GM12878 (cell line): ENCODE results near the gene TNPO2. TPM values are rescaled to one million over a fixed set of nuclear protein-coding genes. Genes with fewer than 3 reads are reported as not detected.

ENCODE experiments used
- ATAC-seq: fragments of 200-7000 bp; cut with Tn5 transposase; 3 replicates; pipeline ENCODE4 v1.9.1; 2020; ENCODE audit warnings: mild to moderate bottlenecking, moderate library complexity
- BruUV-seq: library from RNA; stranded (reverse); fragments of 400-500 nt; replicated peaks from 2 replicates; lab custom pipeline; 2021; lab: Mats Ljungman, UMichigan
- CTCF ChIA-PET: fragments of 300-600 bp; sonication (Branson Sonifier 250); formaldehyde crosslinking; extraction: SDS; loops from one replicate; lab custom pipeline; 2021; ENCODE audit warnings: inconsistent platforms; lab: Yijun Ruan, JAX
- POLR2A ChIA-PET: fragments of 350-600 bp; formaldehyde crosslinking; extraction: SDS; loops from one replicate; lab custom pipeline; 2021; ENCODE audit warnings: inconsistent platforms; lab: Charles Lee
- RAD21 ChIA-PET: fragments of 300-600 bp; sonication (Branson Sonifier 250); formaldehyde crosslinking; loops from one replicate; lab custom pipeline; 2023; ENCODE audit warnings: antibody characterized with exemption; ENCODE audit not compliant: unreplicated experiment; lab: Charles Lee
- SMC1A ChIA-PET: fragments of 300-600 bp; sonication (Branson Sonifier 250); formaldehyde crosslinking; loops from one replicate; lab custom pipeline; 2023; ENCODE audit not compliant: unreplicated experiment, uncharacterized antibody; lab: Charles Lee
- DNase-seq: peaks from one replicate; pipeline ENCODE4 v3.0.0-alpha.2; 2011; ENCODE audit warnings: low read depth, low spot score
- FAIRE-seq: peaks from 3 replicates; lab custom pipeline; 2011; peaks lifted over from hg19 to GRCh38; lab: Jason Lieb, UNC
- H2AFZ ChIP-seq: 2 replicates; pipeline ENCODE4 v1.6.0; 2011; ENCODE audit warnings: low read depth, low read length, control low read depth; ENCODE audit not compliant: control insufficient read depth
- H3K27ac ChIP-seq: 2 replicates; pipeline ENCODE4 v1.5.1; 2011; ENCODE audit warnings: control low read depth; ENCODE audit not compliant: control insufficient read depth, insufficient read depth
- H3K27me3 ChIP-seq, 2 experiments: replicated peaks in 1 of 2; 2 replicates each; pipeline versions ENCODE4 v1.6.0 to v1.6.1; 2011; ENCODE audit warnings: low read length in 1 of 2; ENCODE audit not compliant: control insufficient read depth in 2 of 2, insufficient read depth in 2 of 2
- H3K36me3 ChIP-seq, 2 experiments: 2 replicates each; pipeline ENCODE4 v1.5.1; 2011; ENCODE audit warnings: low read length in 1 of 2; ENCODE audit not compliant: control insufficient read depth in 2 of 2, insufficient read depth in 2 of 2
- H3K4me1 ChIP-seq: 2 replicates; pipeline ENCODE4 v1.6.1; 2011; ENCODE audit warnings: mild to moderate bottlenecking, low read length, moderate library complexity, mixed read lengths; ENCODE audit not compliant: control insufficient read depth, insufficient read depth
- H3K4me2 ChIP-seq: 2 replicates; pipeline ENCODE4 v1.6.0; 2011; ENCODE audit warnings: control low read depth; ENCODE audit not compliant: control insufficient read depth, insufficient read depth
- H3K4me3 ChIP-seq: fragments of 200-600 bp; sonication (generic); 2 replicates; pipeline ENCODE4 v1.5.1; 2016
- H3K79me2 ChIP-seq: 2 replicates; pipeline ENCODE4 v1.6.0; 2011; ENCODE audit warnings: low read length; ENCODE audit not compliant: control insufficient read depth, insufficient read depth
- H3K9ac ChIP-seq: 2 replicates; pipeline ENCODE4 v1.8.0; 2011; ENCODE audit warnings: low read length, control low read depth, mixed read lengths; ENCODE audit not compliant: control insufficient read depth, insufficient read depth
- H3K9me3 ChIP-seq: replicated peaks from 3 replicates; pipeline ENCODE4 v1.5.1; 2011; ENCODE audit warnings: mild to moderate bottlenecking, low read length; ENCODE audit not compliant: control insufficient read depth, insufficient read depth
- H4K20me1 ChIP-seq: 2 replicates; pipeline ENCODE4 v1.6.0; 2011; ENCODE audit not compliant: control insufficient read depth, insufficient read depth
- BACH1 ChIP-seq: fragments of 450-650 bp; IDR thresholded peaks from 2 replicates; pipeline ENCODE4 v1.6.1; 2017; ENCODE audit warnings: mild to moderate bottlenecking, borderline replicate concordance
- BHLHE40 ChIP-seq, 2 experiments: fragments of 450-650 bp in 1 of 2; IDR thresholded peaks; 2 replicates each; pipeline ENCODE4 v1.6.1; 2011 to 2017; ENCODE audit warnings: low read depth in 2 of 2, borderline replicate concordance in 1 of 2, improper control_type of control experiment in 1 of 2, low read length in 1 of 2, mild to moderate bottlenecking in 1 of 2
- CBFB ChIP-seq: IDR thresholded peaks from 2 replicates; pipeline ENCODE4 v1.6.1; 2016; ENCODE audit warnings: antibody characterized with exemption, low read depth
- CREM ChIP-seq: IDR thresholded peaks from 2 replicates; pipeline ENCODE4 v1.6.1; 2014; ENCODE audit warnings: antibody characterized with exemption, low read depth
- DPF2 ChIP-seq: fragments of 450-650 bp; IDR thresholded peaks from 2 replicates; pipeline ENCODE4 v1.6.1; 2017; ENCODE audit warnings: mild to moderate bottlenecking
- EGR1 ChIP-seq, 2 experiments: IDR thresholded peaks; 1 replicate in 1 of 2; 2 replicates in 1 of 2; pipeline ENCODE4 v1.6.1; 2011 to 2012; ENCODE audit warnings: low read depth in 2 of 2, low read length in 2 of 2, borderline replicate concordance in 1 of 2, mild to moderate bottlenecking in 1 of 2, moderate library complexity in 1 of 2
- GATAD2B ChIP-seq: fragments of 450-650 bp; conservative IDR thresholded peaks from 2 replicates; pipeline ENCODE4 v1.6.1; 2017; ENCODE audit warnings: low read depth, mild to moderate bottlenecking, moderate library complexity
- IKZF1 ChIP-seq: fragments of 450-650 bp; conservative IDR thresholded peaks from 2 replicates; pipeline ENCODE4 v1.6.1; 2017; ENCODE audit warnings: antibody characterized with exemption, mild to moderate bottlenecking
- IKZF2 ChIP-seq, 2 experiments: fragments of 450-650 bp; IDR thresholded peaks; 2 replicates each; pipeline ENCODE4 v1.6.1; 2017; ENCODE audit warnings: mild to moderate bottlenecking in 2 of 2, moderate library complexity in 2 of 2
- NFYB ChIP-seq: IDR thresholded peaks from 2 replicates; pipeline ENCODE4 v1.6.1; 2011; ENCODE audit warnings: low read depth, mild to moderate bottlenecking, low read length, improper control_type of control experiment, moderate library complexity; ENCODE audit not compliant: insufficient read depth
- PML ChIP-seq: IDR thresholded peaks from 2 replicates; pipeline ENCODE4 v1.6.1; 2012; ENCODE audit warnings: low read length, inconsistent platforms
- POLR2A ChIP-seq: IDR thresholded peaks from 2 replicates; pipeline ENCODE4 v1.6.1; 2011; ENCODE audit warnings: low read depth, mild to moderate bottlenecking, low read length
- POLR2AphosphoS5 ChIP-seq: IDR thresholded peaks from 2 replicates; pipeline ENCODE4 v1.6.1; 2011; ENCODE audit warnings: mild to moderate bottlenecking, low read length, inconsistent platforms
- SMAD1 ChIP-seq: fragments of 450-650 bp; IDR thresholded peaks from 2 replicates; pipeline ENCODE4 v1.6.1; 2018; ENCODE audit warnings: mild to moderate bottlenecking, low read depth; ENCODE audit not compliant: partially characterized antibody
- SRF ChIP-seq, 2 experiments: IDR thresholded peaks; 2 replicates each; pipeline ENCODE4 v1.6.1; 2011; ENCODE audit warnings: low read depth in 2 of 2, low read length in 2 of 2, mild to moderate bottlenecking in 1 of 2, moderate library complexity in 1 of 2
- TAF1 ChIP-seq: IDR thresholded peaks from 2 replicates; pipeline ENCODE4 v1.6.1; 2011; ENCODE audit warnings: mild to moderate bottlenecking, low read depth, low read length, borderline replicate concordance
- YY1 ChIP-seq: IDR thresholded peaks from 2 replicates; pipeline ENCODE4 v1.6.1; 2011; ENCODE audit warnings: low read depth, mild to moderate bottlenecking, low read length
- ZNF24 ChIP-seq: fragments of 450-650 bp; IDR thresholded peaks from 2 replicates; pipeline ENCODE4 v1.6.1; 2017; ENCODE audit warnings: antibody characterized with exemption, mild to moderate bottlenecking
- WGBS: methylation state at CpG from one replicate; pipeline ENCODE4 v1.1.6; 2016; ENCODE audit warnings: low lambda C conversion rate; ENCODE audit not compliant: insufficient replicate concordance, insufficient coverage; ENCODE audit errors: missing lambda C conversion rate; 5-methylcytosine and 5-hydroxymethylcytosine counted together
- in situ Hi-C: fragments of 300-500 bp; cut with MboI; formaldehyde crosslinking; loops from 9 replicates; pipeline ENCODE4 v1.14.3; 2018; ENCODE audit warnings: mixed read lengths
- intact Hi-C: fragments of 100-400 bp; cut with micrococcal nuclease; formaldehyde crosslinking; loops from one replicate; pipeline ENCODE4 v1.14.2; 2022; ENCODE audit not compliant: unreplicated experiment
- polyA plus RNA-seq, 11 experiments: library from polyadenylated mRNA; depleted of rRNA in 4 of 11; unstranded in 6 of 11; stranded (reverse) in 5 of 11; fragments of >200 nt; fragmentation: Nextera tagmentation in 4 of 11; fragmentation: Illumina TruSeq in 1 of 11; extraction: Ambion mirVana in 4 of 11; extraction: Trizol in 1 of 11; gene quantifications; 1 replicate in 1 of 11; 2 replicates in 10 of 11; pipeline versions ENCODE4 v1.2.1 to v1.2.3, GENCODE V29; 2011 to 2016; ENCODE audit warnings: inconsistent platforms in 2 of 11, missing spikeins in 2 of 11, low read depth in 1 of 11
- total RNA-seq, 4 experiments: library from RNA; depleted of rRNA in 3 of 4; stranded (reverse); fragments of >200 nt in 3 of 4; fragmentation: Illumina TruSeq in 1 of 4; extraction: Trizol in 1 of 4; gene quantifications; 2 replicates each; pipeline versions ENCODE4 v1.2.1 to v1.2.3, GENCODE V29; 2013 to 2021
- TF ChIP-seq, protein P1 (sequence below): fragments of 450-650 bp; IDR thresholded peaks from 2 replicates; pipeline ENCODE4 v1.6.1; 2016; ENCODE audit warnings: mild to moderate bottlenecking
- TF ChIP-seq, protein P2 (sequence below): fragments of 450-650 bp; conservative IDR thresholded peaks from 2 replicates; pipeline ENCODE4 v1.6.1; 2017; ENCODE audit warnings: mild to moderate bottlenecking, moderate library complexity

Gene TNPO2
- total and polyA plus RNA-seq, 10 of the 15 experiments (the other 5 are each of a cell fraction or from before 2014, with no cell fraction given), result 5.5 to 99.7 (median 29.6) TPM

DNA sequence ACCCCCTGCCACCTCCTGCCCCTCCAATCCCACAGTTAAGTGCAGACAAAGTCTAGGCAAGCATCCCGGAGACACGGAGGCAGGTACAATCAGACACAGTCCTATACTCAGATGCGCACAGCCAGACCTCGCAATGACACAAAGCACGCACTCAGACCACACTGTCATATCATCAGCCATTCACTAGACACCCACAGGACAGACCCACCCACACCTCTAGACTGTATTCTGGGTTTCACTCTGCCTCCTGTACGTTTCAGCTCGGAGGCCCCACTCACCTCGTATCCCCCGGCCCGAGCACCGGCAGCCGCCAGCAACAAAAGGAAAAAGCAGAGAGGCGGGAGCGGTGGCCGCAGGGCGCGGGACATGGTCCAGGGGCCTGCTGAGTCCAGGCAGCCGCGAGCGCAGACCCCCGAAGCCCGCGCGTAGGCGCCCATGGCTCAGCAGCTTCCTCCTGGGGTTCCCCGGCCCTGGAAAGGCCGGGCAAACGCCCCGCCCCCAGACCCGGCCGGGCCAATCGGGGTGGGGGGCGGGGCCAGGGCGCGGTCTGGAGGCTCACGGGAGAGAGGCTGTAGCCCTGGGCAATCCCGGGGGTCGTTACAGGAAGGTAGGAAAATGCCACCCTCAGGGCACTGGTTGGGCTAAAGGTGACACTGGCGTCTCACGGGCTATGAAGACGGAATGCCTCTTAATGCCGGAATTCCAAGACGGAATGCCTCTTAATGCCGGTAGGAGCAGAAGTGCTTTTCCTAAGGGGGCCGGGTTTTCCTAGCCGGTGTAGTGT, 57.3 kb downstream of the TNPO2 start, which contains the start of the genes MAN2B1 and WDR83:
TSS of gene MAN2B1 (minus strand) at position 478 of the 784 bp plus-strand sequence. CDS start at position 437, 41 bp downstream.
TSS of gene WDR83 (plus strand) at position 543 of the 784 bp plus-strand sequence. CDS start 2,984 bp downstream, outside the sequence.
- ChIA-PET CTCF (interaction anchor here (0.6 to 1.9 kb wide), 6 partner anchors 11 to 1008 kb away, joined by 3 to 13 read pairs (median 6); no protein-coding TSS in a partner anchor), SMC1A (interaction anchor here (1.6 to 2.4 kb wide), 3 partner anchors 53 to 102 kb away, joined by 6 to 10 read pairs (median 8); partner anchors contain the start of genes ZNF490 and ZNF791), POLR2A (interaction anchor here (0.6 to 2.3 kb wide), 9 partner anchors 8 to 126 kb away, joined by 3 to 15 read pairs (median 3); partner anchors contain the start of genes DHPS, TNPO2 and ZNF791), RAD21 (interaction anchor here (0.8 to 1.8 kb wide), 6 partner anchors 53 to 743 kb away, joined by 3 to 9 read pairs (median 4); partner anchors contain the start of genes GET3, ZNF490 and ZNF791)
- ATAC-seq, result peak; percentile 83
- H3K27me3 ChIP-seq, result no peaks in the 10 kb centered on the region
- peaks cover 16 to 17% of the 10 kb centered on the region in 2 experiments for H3K36me3 ChIP-seq
- H3K27ac ChIP-seq, result peak within 1 kb of the TSS; percentile 92
- FAIRE-seq, result peak; percentile 68
- intact Hi-C loops, result no loop called here
- H4K20me1 ChIP-seq, result no peaks in the 10 kb centered on the region
- H3K9me3 ChIP-seq, result no peaks in the 10 kb centered on the region
- no TSS peak for BruUV-seq
- in situ Hi-C loops, result no loop called here
- H3K9ac ChIP-seq, result peak within 1 kb of the TSS; percentile 81
- H3K4me3 ChIP-seq, result peak within 1 kb of the TSS; percentile 91
- peaks cover 52% of the 10 kb centered on the region for H3K79me2 ChIP-seq
- peak within 1 kb of the TSS; percentile 99 for H3K4me2 ChIP-seq
- peaks cover 30% of the 10 kb centered on the region for H3K4me1 ChIP-seq
- WGBS, result under 1% methylated on average over 46 of the region's 46 CpGs
- DNase-seq, result no peak
- peak within 1 kb of the TSS; percentile 73 for H2AFZ ChIP-seq
- TF ChIP-seq PML (peak; percentile 36; the same call in 1 of the 2 replicates), TAF1 (peak; percentile 66; the same call in 1 of the 2 replicates), YY1 (peak; percentile 69; the same call in 1 of the 2 replicates), ZNF24 (no peak), POLR2AphosphoS5 (peak; percentile 61), SMAD1 (no peak), IKZF1 (peak; percentile 69), DPF2 (peak; percentile 52; the same call in 1 of the 2 replicates), SRF (IDR thresholded peaks at IDR 0.05; ENCODE audit: low read depth in 2 of 2, low read length in 2 of 2) (0 out of 4 replicates have a peak, but pooled peaks of 1 of the 2 experiments have one; percentile 39), CREM (0 out of 2 replicates have a peak, but pooled peaks have one; percentile 20), CBFB (peak; percentile 24; the same call in 1 of the 2 replicates), POLR2A (peak; percentile 80), BACH1 (peak; percentile 11; the same call in 1 of the 2 replicates), BHLHE40 (IDR thresholded peaks at IDR 0.05; ENCODE audit: borderline replicate concordance in 1 of 2, low read depth in 2 of 2, low read length in 1 of 2) (peak in 1 of 2 experiments; percentile 30; a peak in 1 of 4 replicates), GATAD2B (peak; percentile 60; the same call in 1 of the 2 replicates), IKZF2 (IDR thresholded peaks at IDR 0.05) (peak; percentile 14 to 19; a peak in 1 of 4 replicates), EGR1 (IDR thresholded peaks at IDR 0.05; ENCODE audit: borderline replicate concordance in 1 of 2, low read depth in 2 of 2, low read length in 2 of 2) (peak in 1 of 2 experiments; percentile 28; a peak in 1 of 3 replicates), NFYB (peak; percentile 78)
- TF ChIP-seq, protein P1, sequence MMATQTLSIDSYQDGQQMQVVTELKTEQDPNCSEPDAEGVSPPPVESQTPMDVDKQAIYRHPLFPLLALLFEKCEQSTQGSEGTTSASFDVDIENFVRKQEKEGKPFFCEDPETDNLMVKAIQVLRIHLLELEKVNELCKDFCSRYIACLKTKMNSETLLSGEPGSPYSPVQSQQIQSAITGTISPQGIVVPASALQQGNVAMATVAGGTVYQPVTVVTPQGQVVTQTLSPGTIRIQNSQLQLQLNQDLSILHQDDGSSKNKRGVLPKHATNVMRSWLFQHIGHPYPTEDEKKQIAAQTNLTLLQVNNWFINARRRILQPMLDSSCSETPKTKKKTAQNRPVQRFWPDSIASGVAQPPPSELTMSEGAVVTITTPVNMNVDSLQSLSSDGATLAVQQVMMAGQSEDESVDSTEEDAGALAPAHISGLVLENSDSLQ, result peak; percentile 42; the same call in 1 of the 2 replicates
- TF ChIP-seq, protein P2, sequence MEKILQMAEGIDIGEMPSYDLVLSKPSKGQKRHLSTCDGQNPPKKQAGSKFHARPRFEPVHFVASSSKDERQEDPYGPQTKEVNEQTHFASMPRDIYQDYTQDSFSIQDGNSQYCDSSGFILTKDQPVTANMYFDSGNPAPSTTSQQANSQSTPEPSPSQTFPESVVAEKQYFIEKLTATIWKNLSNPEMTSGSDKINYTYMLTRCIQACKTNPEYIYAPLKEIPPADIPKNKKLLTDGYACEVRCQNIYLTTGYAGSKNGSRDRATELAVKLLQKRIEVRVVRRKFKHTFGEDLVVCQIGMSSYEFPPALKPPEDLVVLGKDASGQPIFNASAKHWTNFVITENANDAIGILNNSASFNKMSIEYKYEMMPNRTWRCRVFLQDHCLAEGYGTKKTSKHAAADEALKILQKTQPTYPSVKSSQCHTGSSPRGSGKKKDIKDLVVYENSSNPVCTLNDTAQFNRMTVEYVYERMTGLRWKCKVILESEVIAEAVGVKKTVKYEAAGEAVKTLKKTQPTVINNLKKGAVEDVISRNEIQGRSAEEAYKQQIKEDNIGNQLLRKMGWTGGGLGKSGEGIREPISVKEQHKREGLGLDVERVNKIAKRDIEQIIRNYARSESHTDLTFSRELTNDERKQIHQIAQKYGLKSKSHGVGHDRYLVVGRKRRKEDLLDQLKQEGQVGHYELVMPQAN, result peak; percentile 81
